Ascending aorta (tissue), 2 donors: ENCODE data around the gene PTPN3. TPM values are rescaled to one million over a fixed set of nuclear protein-coding genes. Genes with fewer than 3 reads are reported as not detected.

Experiments
- DNase-seq, 2 donors: peaks; one replicate each; pipeline ENCODE4 v3.0.0-alpha.2; 2019; ENCODE audit warnings: low spot score in 2 of 2
- H3K27ac ChIP-seq, 2 donors: fragments of 200-600 bp; sonication (generic); one replicate each; pipeline ENCODE4 v1.5.1; 2016 to 2017; ENCODE audit warnings: mild to moderate bottlenecking in 1 of 2
- H3K27me3 ChIP-seq: fragments of 200-600 bp; sonication (generic); one replicate; pipeline ENCODE4 v1.5.1; 2017
- H3K36me3 ChIP-seq, 2 donors: fragments of 200-600 bp; sonication (generic); one replicate each; pipeline ENCODE4 v1.5.1; 2016
- H3K4me1 ChIP-seq, 2 donors: fragments of 200-600 bp; sonication (generic); one replicate each; pipeline ENCODE4 v1.5.1; 2016 to 2017; ENCODE audit warnings: mild to moderate bottlenecking in 1 of 2
- H3K4me3 ChIP-seq, 2 donors: fragments of 200-600 bp; sonication (generic); one replicate each; pipeline ENCODE4 v1.5.1; 2016 to 2017; ENCODE audit warnings: mild to moderate bottlenecking in 1 of 2
- H3K9me3 ChIP-seq, 2 donors: fragments of 200-600 bp; sonication (generic); one replicate each; pipeline ENCODE4 v1.5.1; 2016
- CTCF ChIP-seq, 3 experiments: fragments of 200-600 bp in 2 of 3; fragments of 450-650 bp in 1 of 3; sonication (generic) in 2 of 3; IDR thresholded peaks; one replicate each; pipeline ENCODE4 v1.5.1; 2016 to 2019; ENCODE audit warnings: antibody characterized with exemption in 3 of 3, mild to moderate bottlenecking in 1 of 3, moderate library complexity in 1 of 3
- intact Hi-C: fragments of 100-400 bp; cut with DNase I; formaldehyde crosslinking; loops from one replicate; pipeline ENCODE4 v1.15.1; 2023
- total RNA-seq: library from RNA; depleted of rRNA; stranded (reverse); fragments of >200 nt; gene quantifications from one replicate; pipeline ENCODE4 v1.1.0, GENCODE V29; 2016

Gene PTPN3
- total RNA-seq, 1 donor from 2014 or later = 4.3 TPM

- intact Hi-C loops = no loop called here
- no peaks in the 10 kb centered on the region for H3K9me3 ChIP-seq
- H3K27me3 ChIP-seq = no peaks in the 10 kb centered on the region
- H3K27ac ChIP-seq = no peak overlapping the region
- no peak for DNase-seq
- H3K4me3 ChIP-seq = no peak overlapping the region
- H3K36me3 ChIP-seq = peaks cover 42 to 80% of the 10 kb centered on the region in 2 donors
- H3K4me1 ChIP-seq = no peaks in the 10 kb centered on the region
- TF ChIP-seq CTCF (IDR thresholded peaks at IDR 0.05) = no peak
Observed at GRCh38 chr9:109403766-109404320, 94.3 kb downstream of the PTPN3 start.

- no peak overlapping the region for H3K4me3 ChIP-seq
- intact Hi-C loops = no loop called here
- no peaks in the 10 kb centered on the region for H3K9me3 ChIP-seq
- H3K36me3 ChIP-seq = peaks cover 49 to 79% of the 10 kb centered on the region in 2 donors
- DNase-seq = no peak
- H3K4me1 ChIP-seq = no peaks in the 10 kb centered on the region
- H3K27me3 ChIP-seq = no peaks in the 10 kb centered on the region
- H3K27ac ChIP-seq = no peak overlapping the region
- TF ChIP-seq CTCF (IDR thresholded peaks at IDR 0.05) = no peak
Observed at GRCh38 chr9:109403116-109403515, 95.0 kb downstream of the PTPN3 start.

GRCh38 chr9:109401990-109402318 lies 96.2 kb downstream of the PTPN3 start:
- no peak overlapping the region for H3K27ac ChIP-seq
- H3K36me3 ChIP-seq = peaks cover 53 to 81% of the 10 kb centered on the region in 2 donors
- H3K27me3 ChIP-seq = no peaks in the 10 kb centered on the region
- H3K4me1 ChIP-seq = no peaks in the 10 kb centered on the region
- no peak overlapping the region for H3K4me3 ChIP-seq
- DNase-seq = no peak
- intact Hi-C loops = no loop called here
- no peaks in the 10 kb centered on the region for H3K9me3 ChIP-seq
- TF ChIP-seq CTCF (IDR thresholded peaks at IDR 0.05) = no peak

DNA sequence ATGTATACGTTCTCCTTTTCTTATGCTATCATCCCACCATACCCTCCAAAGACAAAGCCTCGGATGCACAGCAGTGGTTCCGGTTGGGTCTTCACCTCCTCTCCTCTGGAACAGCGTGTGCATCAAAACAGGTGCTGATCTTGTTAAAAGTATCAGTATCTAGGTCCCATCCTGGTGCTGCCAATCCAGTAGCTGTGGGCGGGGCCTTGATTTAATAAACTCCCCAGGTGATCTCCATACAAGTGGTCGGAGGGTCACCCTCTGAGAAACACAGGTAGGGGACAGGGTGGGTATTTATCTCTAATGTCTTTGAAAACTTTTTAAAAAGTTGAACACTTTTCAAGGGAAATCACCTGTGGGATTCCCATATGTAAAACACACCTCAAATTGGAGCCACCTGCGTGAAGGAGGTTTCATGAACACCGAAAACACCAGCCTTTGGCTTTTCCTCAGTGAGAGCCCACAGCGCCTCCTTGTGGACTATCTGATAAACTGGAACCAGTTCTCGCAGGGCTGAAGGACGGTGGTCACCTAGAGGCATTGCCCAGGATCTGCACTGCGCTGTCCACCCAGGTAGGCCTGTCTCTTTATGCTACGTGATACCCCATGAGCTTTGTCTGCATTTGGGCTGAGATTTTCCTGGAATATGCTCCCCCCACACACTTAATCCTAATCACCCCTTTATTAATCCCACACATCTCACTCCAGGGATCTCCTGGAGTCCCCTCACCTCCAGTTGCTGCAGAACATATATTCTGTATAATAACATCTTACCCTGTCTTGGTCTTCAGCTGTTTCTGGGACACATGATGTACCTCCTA lies 96.7 kb downstream of the PTPN3 start:
- no peaks in the 10 kb centered on the region for H3K27me3 ChIP-seq
- intact Hi-C loops = no loop called here
- no peak overlapping the region for H3K27ac ChIP-seq
- H3K9me3 ChIP-seq = no peaks in the 10 kb centered on the region
- peak in 2 of 3 experiments; percentile 27 to 57 for TF ChIP-seq CTCF (IDR thresholded peaks at IDR 0.05)
- H3K4me3 ChIP-seq = no peak overlapping the region
- H3K4me1 ChIP-seq = no peaks in the 10 kb centered on the region
- no peak for DNase-seq
- H3K36me3 ChIP-seq = peaks cover 50 to 78% of the 10 kb centered on the region in 2 donors

- Histone ChIP-seq H3K27ac (no peak overlapping the region), H3K27me3 (no peaks in the 10 kb centered on the region), H3K4me3 (no peak overlapping the region), H3K36me3 (peaks cover 35 to 64% of the 10 kb centered on the region in 2 donors), H3K4me1 (no peaks in the 10 kb centered on the region), H3K9me3 (no peaks in the 10 kb centered on the region)
- no peak for DNase-seq
- no peak for TF ChIP-seq CTCF (IDR thresholded peaks at IDR 0.05)
- intact Hi-C loops = no loop called here
Observed at GRCh38 chr9:109399258-109399767, 98.8 kb downstream of the PTPN3 start.
